HEK293T (cell line): ENCODE data around the gene ADNP.

Experiments
- CTCF ChIA-PET: fragments of 350-600 bp; formaldehyde crosslinking; extraction: SDS; loops from one replicate; lab custom pipeline; 2021; ENCODE audit warnings: antibody characterized with exemption, inconsistent platforms; lab: Yijun Ruan, JAX
- POLR2A ChIA-PET: fragments of 350-600 bp; formaldehyde crosslinking; extraction: SDS; loops from one replicate; lab custom pipeline; 2020; ENCODE audit warnings: antibody characterized with exemption, inconsistent platforms; lab: Yijun Ruan, JAX
- DNase-seq: peaks from one replicate; pipeline ENCODE4 v3.0.0; 2012; ENCODE audit warnings: mixed read lengths; ENCODE audit errors: extremely low spot score
- ARNT ChIP-seq: fragments of 450-650 bp; IDR thresholded peaks from 2 replicates; pipeline ENCODE4 v1.6.1; 2017; ENCODE audit warnings: mild to moderate bottlenecking
- BHLHE40 ChIP-seq: fragments of 450-650 bp; IDR thresholded peaks from 2 replicates; pipeline ENCODE4 v1.6.1; 2016; ENCODE audit warnings: mild to moderate bottlenecking, moderate library complexity, borderline replicate concordance
- CTBP1 ChIP-seq: fragments of 450-650 bp; IDR thresholded peaks from 2 replicates; pipeline ENCODE4 v1.6.1; 2016; ENCODE audit warnings: borderline replicate concordance
- ELF4 ChIP-seq: fragments of 450-650 bp; IDR thresholded peaks from 2 replicates; pipeline ENCODE4 v1.6.1; 2017; ENCODE audit warnings: antibody characterized with exemption
- FOXA1 ChIP-seq: fragments of 450-650 bp; IDR thresholded peaks from 2 replicates; pipeline ENCODE4 v1.6.1; 2016; ENCODE audit warnings: mild to moderate bottlenecking
- FOXK2 ChIP-seq: fragments of 450-650 bp; IDR thresholded peaks from 2 replicates; pipeline ENCODE4 v1.6.1; 2016; ENCODE audit warnings: mild to moderate bottlenecking
- FOXM1 ChIP-seq: fragments of 450-650 bp; IDR thresholded peaks from 2 replicates; pipeline ENCODE4 v1.6.1; 2017; ENCODE audit warnings: mild to moderate bottlenecking, borderline replicate concordance
- HDGF ChIP-seq: fragments of 450-650 bp; IDR thresholded peaks from 2 replicates; pipeline ENCODE4 v1.6.1; 2017; ENCODE audit warnings: antibody characterized with exemption, borderline replicate concordance
- L3MBTL2 ChIP-seq: fragments of 450-650 bp; conservative IDR thresholded peaks from 2 replicates; pipeline ENCODE4 v1.6.1; 2016; ENCODE audit warnings: mild to moderate bottlenecking
- NFRKB ChIP-seq: fragments of 450-650 bp; IDR thresholded peaks from 2 replicates; pipeline ENCODE4 v1.6.1; 2016; ENCODE audit warnings: mild to moderate bottlenecking, moderate library complexity
- SP1 ChIP-seq: fragments of 450-650 bp; IDR thresholded peaks from 2 replicates; pipeline ENCODE4 v1.6.1; 2017
- SUZ12 ChIP-seq: fragments of 450-650 bp; IDR thresholded peaks from 2 replicates; pipeline ENCODE4 v1.6.1; 2016; ENCODE audit warnings: mild to moderate bottlenecking
- TARDBP ChIP-seq: fragments of 450-650 bp; IDR thresholded peaks from 2 replicates; pipeline ENCODE4 v1.6.1; 2016
- ZNF384 ChIP-seq: fragments of 450-650 bp; IDR thresholded peaks from 2 replicates; pipeline ENCODE4 v1.6.1; 2016
- TF ChIP-seq, protein P1 (sequence below): fragments of 450-650 bp; IDR thresholded peaks from 2 replicates; pipeline ENCODE4 v1.6.1; 2016

ADNP gene

DNA sequence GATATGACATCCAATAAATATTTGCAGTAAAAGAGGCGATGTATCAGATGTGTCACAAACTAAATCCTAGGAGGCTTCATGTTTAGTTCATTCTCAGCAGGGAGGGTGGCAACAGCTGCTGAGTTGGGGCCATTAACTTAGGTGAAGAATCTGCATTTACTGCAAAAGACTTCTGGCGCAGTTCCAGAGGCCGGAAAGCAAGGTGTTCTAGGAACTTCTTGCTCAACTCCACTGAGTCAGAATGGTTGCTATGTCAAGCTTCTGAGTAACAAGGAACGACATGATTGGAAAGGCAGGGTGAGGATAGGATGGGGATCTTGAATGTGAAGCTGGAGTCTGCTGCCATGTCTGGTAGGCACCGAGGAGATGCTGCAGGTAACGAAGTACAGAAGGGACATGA lies 11.7 kb downstream of the ADNP start:
- DNase-seq, result no peak
- POLR2A ChIA-PET, result interaction anchor here (2.6 kb wide), 1 partner anchor 12 kb away, joined by 7 read pairs; the partner anchor contains the start of gene ADNP

DNA sequence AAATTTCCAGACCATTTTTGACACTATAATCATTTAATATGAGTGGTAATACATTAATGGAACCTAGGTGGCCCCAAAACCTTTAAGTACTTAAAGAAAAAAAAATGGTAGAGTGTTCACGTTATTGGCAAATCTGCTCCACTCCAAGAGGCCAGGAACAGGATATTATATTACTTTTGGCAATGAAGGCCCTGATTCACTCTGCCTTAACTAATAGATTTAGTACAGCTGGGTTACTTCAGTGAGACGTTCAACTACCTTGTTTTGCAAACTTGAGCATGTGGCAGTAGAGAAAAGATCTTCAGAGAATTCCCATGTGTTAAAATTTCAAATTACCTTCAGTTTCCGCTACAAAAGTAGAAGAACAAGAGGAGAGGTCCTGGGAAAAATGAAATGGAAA lies 12.8 kb downstream of the ADNP start:
- ChIA-PET CTCF (interaction anchor here (0.6 to 1.4 kb wide), 2 partner anchors 11 to 128 kb away, joined by 3 to 5 read pairs; no protein-coding TSS in a partner anchor), POLR2A (interaction anchor here (0.7 kb wide), 1 partner anchor 192 kb away, joined by 3 read pairs; no protein-coding TSS in a partner anchor)
- no peak for DNase-seq
- TF ChIP-seq, protein P1, sequence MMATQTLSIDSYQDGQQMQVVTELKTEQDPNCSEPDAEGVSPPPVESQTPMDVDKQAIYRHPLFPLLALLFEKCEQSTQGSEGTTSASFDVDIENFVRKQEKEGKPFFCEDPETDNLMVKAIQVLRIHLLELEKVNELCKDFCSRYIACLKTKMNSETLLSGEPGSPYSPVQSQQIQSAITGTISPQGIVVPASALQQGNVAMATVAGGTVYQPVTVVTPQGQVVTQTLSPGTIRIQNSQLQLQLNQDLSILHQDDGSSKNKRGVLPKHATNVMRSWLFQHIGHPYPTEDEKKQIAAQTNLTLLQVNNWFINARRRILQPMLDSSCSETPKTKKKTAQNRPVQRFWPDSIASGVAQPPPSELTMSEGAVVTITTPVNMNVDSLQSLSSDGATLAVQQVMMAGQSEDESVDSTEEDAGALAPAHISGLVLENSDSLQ, result no peak
- TF ChIP-seq TARDBP (no peak), L3MBTL2 (no peak), HDGF (no peak), NFRKB (no peak), SUZ12 (no peak), ZNF384 (no peak), SP1 (no peak), BHLHE40 (no peak), FOXK2 (no peak), CTBP1 (no peak), FOXM1 (no peak)

More for the DNA sequence above, 11.7 kb downstream of the ADNP start:
- no peak for TF ChIP-seq SP1
- no peak for TF ChIP-seq ZNF384
- no peak for TF ChIP-seq CTBP1
- TF ChIP-seq, protein P1, result no peak
- no peak for TF ChIP-seq FOXA1
- TF ChIP-seq NFRKB, result no peak
- no peak for TF ChIP-seq BHLHE40
- TF ChIP-seq TARDBP, result no peak
- TF ChIP-seq SUZ12, result no peak
- no peak for TF ChIP-seq L3MBTL2
- no peak for TF ChIP-seq ELF4
- CTCF ChIA-PET, result interaction anchor here (1.4 to 1.5 kb wide), 2 partner anchors 10 to 12 kb away, joined by 3 to 5 read pairs; partner anchors contain the start of gene ADNP

DNA sequence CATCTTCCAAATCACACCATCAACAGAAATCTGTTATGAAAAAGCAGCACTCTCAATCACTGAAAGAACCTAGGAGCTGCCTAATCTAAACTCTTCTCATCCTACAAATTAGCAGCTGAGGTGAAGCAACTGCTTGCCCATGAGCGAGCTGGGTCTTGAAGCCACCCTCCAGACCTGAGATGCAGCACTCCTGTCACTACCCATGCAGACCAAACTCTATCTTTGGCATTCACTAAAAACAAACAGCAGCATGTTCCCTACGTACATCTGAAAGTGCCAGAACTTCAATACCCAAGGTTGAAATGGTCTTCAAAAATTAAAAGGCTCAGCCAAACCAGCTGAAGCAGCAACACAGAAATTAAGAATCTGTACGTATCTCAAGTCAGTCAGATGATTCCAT lies 14.3 kb downstream of the ADNP start:
- CTCF ChIA-PET, result interaction anchor here (0.6 to 2.2 kb wide), 3 partner anchors 12 to 178 kb away, joined by 3 to 15 read pairs (median 4); partner anchors contain the start of gene BCAS4
- TF ChIP-seq ELF4 (no peak), SUZ12 (no peak), HDGF (no peak), FOXM1 (no peak), SP1 (no peak), BHLHE40 (no peak)
- POLR2A ChIA-PET, result interaction anchor here (0.8 to 1.7 kb wide), 2 partner anchors 14 to 40 kb away, joined by 3 to 12 read pairs; partner anchors contain the start of gene ADNP
- DNase-seq, result no peak

DNA sequence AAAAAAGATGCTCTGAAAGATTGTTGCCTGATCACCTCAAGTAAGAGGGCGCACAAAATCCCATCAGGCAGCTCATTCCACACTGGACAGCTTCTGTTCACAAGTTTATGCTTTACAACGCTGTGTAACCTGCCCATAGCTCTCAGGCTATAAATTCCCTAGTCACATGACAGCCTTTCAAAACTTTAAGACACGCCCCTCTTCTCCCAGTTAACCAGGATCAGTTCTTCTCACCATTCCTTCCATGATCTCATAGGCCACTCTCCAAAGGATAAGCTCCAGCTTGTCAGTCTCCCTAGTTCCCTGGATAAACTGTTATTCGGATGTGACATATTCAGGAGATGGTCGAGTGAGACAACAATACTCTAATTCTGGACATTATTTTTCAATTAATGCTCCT lies 15.0 kb downstream of the ADNP start:
- DNase-seq, result peak; percentile 62
- CTCF ChIA-PET, result interaction anchor here (0.6 to 2.2 kb wide), 3 partner anchors 13 to 177 kb away, joined by 3 to 15 read pairs (median 4); partner anchors contain the start of gene BCAS4
- POLR2A ChIA-PET, result interaction anchor here (0.8 to 1.7 kb wide), 2 partner anchors 15 to 41 kb away, joined by 3 to 12 read pairs; partner anchors contain the start of gene ADNP
- TF ChIP-seq, protein P1, result peak; percentile 90
- TF ChIP-seq ARNT, result no peak

DNA sequence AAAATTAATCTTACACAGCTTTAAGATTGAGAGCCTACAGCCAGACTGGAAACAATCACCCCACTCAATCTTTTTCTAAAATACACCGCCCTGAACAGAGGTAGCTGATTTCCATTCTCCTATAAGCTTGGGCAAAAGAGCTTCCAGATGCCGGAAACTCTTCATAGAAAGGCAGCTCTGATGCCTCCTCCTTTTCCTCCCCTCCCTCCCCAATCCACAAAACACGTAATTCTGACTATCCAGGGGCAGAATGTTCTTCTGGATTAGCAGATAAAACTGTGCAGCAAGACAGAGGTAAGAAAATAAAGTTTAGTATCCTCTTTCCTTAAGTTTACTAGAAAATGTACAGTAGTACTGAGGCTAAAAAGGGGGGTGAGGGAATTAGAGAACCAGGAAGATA lies 15.8 kb downstream of the ADNP start:
- no peak for DNase-seq
- TF ChIP-seq FOXK2 (no peak), HDGF (no peak), ZNF384 (no peak), CTBP1 (no peak), TARDBP (no peak), FOXA1 (no peak), ARNT (no peak), FOXM1 (no peak), ELF4 (no peak)
- ChIA-PET POLR2A (no interaction called here), CTCF (no interaction called here)

DNA sequence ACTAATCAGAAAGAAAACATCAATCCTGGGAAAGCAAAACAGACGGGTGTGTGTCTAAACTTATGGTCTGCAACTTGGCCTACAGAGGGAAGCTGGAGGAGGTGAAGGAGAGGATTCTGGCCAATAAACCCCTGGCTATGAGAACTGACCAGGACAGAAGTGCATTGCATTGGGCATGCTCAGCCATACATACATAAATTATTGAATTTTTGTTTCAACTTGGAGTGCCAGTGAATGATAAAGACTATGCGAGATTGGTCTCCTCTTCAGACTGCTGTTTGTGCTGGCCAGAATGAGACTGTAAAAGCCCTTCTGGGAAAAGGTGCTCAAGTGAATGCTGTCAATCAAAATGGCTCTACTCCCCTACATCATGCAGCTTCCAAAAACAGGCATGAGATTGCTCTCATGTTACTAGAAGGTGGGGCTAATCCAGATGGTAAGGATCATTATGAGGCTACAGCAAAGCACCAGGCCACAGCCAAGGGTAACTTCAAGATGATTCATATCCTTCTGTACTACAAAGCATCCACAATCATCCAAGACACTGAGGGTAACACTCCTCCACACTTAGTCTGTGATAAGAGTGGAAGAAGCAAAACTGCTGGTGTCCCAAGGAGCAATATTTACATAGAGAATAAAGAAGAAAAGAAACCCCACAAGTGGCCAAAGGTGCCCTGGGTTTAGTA lies 17.4 kb downstream of the ADNP start:
- TF ChIP-seq, protein P1, result peak; percentile 78
- TF ChIP-seq FOXK2, result no peak
- ChIA-PET CTCF (no interaction called here), POLR2A (no interaction called here)
- no peak for DNase-seq
